ENCODE measurements around the gene OOSP3.

OOSP3 gene

GRCh38 chr11:59841514-59841913 lies 37.1 kb upstream of the OOSP3 start:
- Histone ChIP-seq H3K27ac (ENCODE audit: extremely low read depth, low read depth, low read length) (no peak overlapping the region), H3K36me3 (ENCODE audit: control insufficient read depth in 2 of 2, insufficient read depth in 1 of 2, low read length in 2 of 2) (no peaks in the 10 kb centered on the region), H3K9me3 (ENCODE audit: control insufficient read depth, insufficient read depth, low read depth, low read length) (no peaks in the 10 kb centered on the region), H3K4me3 (ENCODE audit: low read depth, low read length) (no peak overlapping the region), H3K4me1 (ENCODE audit: control insufficient read depth, insufficient read depth, low read length) (no peaks in the 10 kb centered on the region)
- ChIA-PET POLR2A (no interaction called here), CTCF (interaction anchor here (0.7 to 1.1 kb wide), 2 partner anchors 77 to 190 kb away, joined by 3 to 4 read pairs; no protein-coding TSS in a partner anchor)
- no peak for TF ChIP-seq ZNF654 (tag by site-specific recombination; IDR thresholded peaks at IDR 0.05; ENCODE audit: low read depth)
- no peak for TF ChIP-seq ZBTB6 (tag by site-specific recombination; IDR thresholded peaks at IDR 0.05)
- no peak for TF ChIP-seq ZNF707 (tag by site-specific recombination; IDR thresholded peaks at IDR 0.05)
- TF ChIP-seq ZNF518A (tag by site-specific recombination; conservative IDR thresholded peaks at IDR 0.05; ENCODE audit: low read depth): no peak
- no peak for TF ChIP-seq HOXD13 (CRISPR knock-in tag; IDR thresholded peaks at IDR 0.05; ENCODE audit: borderline replicate concordance)
- no peak for TF ChIP-seq ZNF23 (tag by site-specific recombination; IDR thresholded peaks at IDR 0.05; ENCODE audit: borderline replicate concordance)
- TF ChIP-seq, protein P1, sequence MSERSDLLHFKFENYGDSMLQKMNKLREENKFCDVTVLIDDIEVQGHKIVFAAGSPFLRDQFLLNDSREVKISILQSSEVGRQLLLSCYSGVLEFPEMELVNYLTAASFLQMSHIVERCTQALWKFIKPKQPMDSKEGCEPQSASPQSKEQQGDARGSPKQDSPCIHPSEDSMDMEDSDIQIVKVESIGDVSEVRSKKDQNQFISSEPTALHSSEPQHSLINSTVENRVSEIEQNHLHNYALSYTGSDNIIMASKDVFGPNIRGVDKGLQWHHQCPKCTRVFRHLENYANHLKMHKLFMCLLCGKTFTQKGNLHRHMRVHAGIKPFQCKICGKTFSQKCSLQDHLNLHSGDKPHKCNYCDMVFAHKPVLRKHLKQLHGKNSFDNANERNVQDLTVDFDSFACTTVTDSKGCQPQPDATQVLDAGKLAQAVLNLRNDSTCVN (tag by site-specific recombination; optimal IDR thresholded peaks at IDR 0.05): no peak
- no peak for TF ChIP-seq IKZF3 (tag by site-specific recombination; IDR thresholded peaks at IDR 0.05)
- TF ChIP-seq, protein P2, sequence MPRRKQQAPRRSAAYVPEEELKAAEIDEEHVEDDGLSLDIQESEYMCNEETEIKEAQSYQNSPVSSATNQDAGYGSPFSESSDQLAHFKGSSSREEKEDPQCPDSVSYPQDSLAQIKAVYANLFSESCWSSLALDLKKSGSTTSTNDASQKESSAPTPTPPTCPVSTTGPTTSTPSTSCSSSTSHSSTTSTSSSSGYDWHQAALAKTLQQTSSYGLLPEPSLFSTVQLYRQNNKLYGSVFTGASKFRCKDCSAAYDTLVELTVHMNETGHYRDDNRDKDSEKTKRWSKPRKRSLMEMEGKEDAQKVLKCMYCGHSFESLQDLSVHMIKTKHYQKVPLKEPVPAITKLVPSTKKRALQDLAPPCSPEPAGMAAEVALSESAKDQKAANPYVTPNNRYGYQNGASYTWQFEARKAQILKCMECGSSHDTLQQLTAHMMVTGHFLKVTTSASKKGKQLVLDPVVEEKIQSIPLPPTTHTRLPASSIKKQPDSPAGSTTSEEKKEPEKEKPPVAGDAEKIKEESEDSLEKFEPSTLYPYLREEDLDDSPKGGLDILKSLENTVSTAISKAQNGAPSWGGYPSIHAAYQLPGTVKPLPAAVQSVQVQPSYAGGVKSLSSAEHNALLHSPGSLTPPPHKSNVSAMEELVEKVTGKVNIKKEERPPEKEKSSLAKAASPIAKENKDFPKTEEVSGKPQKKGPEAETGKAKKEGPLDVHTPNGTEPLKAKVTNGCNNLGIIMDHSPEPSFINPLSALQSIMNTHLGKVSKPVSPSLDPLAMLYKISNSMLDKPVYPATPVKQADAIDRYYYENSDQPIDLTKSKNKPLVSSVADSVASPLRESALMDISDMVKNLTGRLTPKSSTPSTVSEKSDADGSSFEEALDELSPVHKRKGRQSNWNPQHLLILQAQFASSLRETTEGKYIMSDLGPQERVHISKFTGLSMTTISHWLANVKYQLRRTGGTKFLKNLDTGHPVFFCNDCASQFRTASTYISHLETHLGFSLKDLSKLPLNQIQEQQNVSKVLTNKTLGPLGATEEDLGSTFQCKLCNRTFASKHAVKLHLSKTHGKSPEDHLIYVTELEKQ (tag by site-specific recombination; IDR thresholded peaks at IDR 0.05; ENCODE audit: borderline replicate concordance): no peak
- TF ChIP-seq, protein P3, sequence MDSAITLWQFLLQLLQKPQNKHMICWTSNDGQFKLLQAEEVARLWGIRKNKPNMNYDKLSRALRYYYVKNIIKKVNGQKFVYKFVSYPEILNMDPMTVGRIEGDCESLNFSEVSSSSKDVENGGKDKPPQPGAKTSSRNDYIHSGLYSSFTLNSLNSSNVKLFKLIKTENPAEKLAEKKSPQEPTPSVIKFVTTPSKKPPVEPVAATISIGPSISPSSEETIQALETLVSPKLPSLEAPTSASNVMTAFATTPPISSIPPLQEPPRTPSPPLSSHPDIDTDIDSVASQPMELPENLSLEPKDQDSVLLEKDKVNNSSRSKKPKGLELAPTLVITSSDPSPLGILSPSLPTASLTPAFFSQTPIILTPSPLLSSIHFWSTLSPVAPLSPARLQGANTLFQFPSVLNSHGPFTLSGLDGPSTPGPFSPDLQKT (IDR thresholded peaks at IDR 0.05; ENCODE audit: borderline replicate concordance, low read depth, low read length): no peak
- TF ChIP-seq ZNF555 (tag by site-specific recombination; conservative IDR thresholded peaks at IDR 0.05): no peak

GRCh38 chr11:59842316-59842715 lies 36.3 kb upstream of the OOSP3 start:
- no peak for TF ChIP-seq ZNF514 (tag by site-specific recombination; IDR thresholded peaks at IDR 0.05)
- 0 out of 2 replicates have a peak, but pooled peaks have one; percentile 16 for TF ChIP-seq ZNF776 (tag by site-specific recombination; IDR thresholded peaks at IDR 0.05; ENCODE audit: borderline replicate concordance)
- H3K27ac ChIP-seq (ENCODE audit: extremely low read depth, low read depth, low read length): no peak overlapping the region
- CTCF ChIA-PET: interaction anchor here (1.1 kb wide), 1 partner anchor 77 kb away, joined by 4 read pairs; no protein-coding TSS in a partner anchor
- no peaks in the 10 kb centered on the region for H3K9me3 ChIP-seq (ENCODE audit: control insufficient read depth, insufficient read depth, low read depth, low read length)
- no peaks in the 10 kb centered on the region for H3K36me3 ChIP-seq (ENCODE audit: control insufficient read depth in 2 of 2, insufficient read depth in 1 of 2, low read length in 2 of 2)
- H3K4me3 ChIP-seq (ENCODE audit: low read depth, low read length): no peak overlapping the region
- H3K4me1 ChIP-seq (ENCODE audit: control insufficient read depth, insufficient read depth, low read length): no peaks in the 10 kb centered on the region
- POLR2A ChIA-PET: no interaction called here

Measured in HEK293 (cell line).